ENCODE data around the gene HCST.
"Not testable (repeated sequence)": the region's sequence is repeated elsewhere in the genome, so short reads cannot be mapped to it uniquely, and the experiment has no call there.

HCST gene

DNA sequence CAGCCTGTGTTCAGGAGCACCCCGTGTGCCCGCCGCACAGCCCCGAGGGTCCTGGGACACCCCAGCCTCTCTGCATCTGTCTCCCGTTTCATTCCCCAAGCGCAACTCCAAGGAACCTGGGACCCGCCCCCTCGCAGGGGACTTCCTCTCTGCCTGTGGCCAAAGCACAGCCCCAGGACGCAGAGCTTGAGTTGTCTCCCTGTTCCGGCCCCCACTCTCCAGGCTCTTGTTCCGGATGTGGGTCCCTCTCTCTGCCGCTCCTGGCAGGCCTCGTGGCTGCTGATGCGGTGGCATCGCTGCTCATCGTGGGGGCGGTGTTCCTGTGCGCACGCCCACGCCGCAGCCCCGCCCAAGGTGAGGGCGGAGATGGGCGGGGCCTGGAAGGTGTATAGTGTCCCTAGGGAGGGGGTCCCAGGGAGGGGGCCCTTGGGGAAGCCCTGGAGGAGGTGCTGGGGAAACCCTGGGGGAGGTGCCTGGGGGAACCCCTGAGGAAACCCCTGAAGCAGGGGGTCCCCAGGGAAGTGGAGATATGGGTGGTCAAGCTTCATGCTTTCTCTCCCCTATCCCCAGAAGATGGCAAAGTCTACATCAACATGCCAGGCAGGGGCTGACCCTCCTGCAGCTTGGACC lies 1.3 kb downstream of the HCST start:
- DNase-seq (ENCODE audit: low read depth in 2 of 2, low spot score in 1 of 2): peak; percentile 80 to 89

DNA sequence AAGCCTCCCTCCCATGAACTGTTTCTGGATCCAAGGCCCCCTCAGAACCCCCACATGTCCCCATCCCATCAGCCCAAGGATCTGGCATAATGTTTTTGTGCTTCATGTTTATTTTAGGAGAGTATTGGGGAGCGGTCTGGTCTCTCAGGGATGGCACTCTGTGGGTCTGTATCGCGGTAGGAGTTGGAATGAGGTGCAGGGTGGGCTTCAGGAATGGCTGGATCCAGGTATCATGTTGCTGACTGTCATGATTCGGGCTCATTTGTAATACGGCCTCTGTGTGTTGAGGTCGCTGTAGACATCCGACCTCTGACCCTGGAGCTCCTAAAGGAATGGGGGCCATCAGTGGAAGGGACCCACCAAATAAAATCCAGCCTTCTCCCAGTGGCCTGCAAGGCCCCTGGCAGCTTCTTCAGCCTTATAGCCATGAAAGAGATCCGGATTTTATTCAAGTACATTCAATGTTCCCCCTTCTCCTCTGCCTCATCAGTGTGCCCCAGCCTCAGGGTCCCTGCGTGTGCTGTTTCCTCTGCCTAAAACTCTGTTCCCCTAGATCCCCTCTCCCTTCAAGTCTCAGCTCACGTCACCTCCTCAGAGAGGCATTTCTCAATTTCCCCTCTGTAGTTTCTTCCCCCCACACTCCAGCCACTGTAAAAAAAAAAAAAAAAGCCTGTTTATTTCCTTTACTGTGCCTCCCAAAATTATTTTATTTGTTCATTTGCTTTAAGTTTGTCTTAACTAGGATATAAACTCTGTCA lies 2.2 kb downstream of the HCST start:
- DNase-seq (ENCODE audit: low read depth in 2 of 2, low spot score in 1 of 2): no peak

DNA sequence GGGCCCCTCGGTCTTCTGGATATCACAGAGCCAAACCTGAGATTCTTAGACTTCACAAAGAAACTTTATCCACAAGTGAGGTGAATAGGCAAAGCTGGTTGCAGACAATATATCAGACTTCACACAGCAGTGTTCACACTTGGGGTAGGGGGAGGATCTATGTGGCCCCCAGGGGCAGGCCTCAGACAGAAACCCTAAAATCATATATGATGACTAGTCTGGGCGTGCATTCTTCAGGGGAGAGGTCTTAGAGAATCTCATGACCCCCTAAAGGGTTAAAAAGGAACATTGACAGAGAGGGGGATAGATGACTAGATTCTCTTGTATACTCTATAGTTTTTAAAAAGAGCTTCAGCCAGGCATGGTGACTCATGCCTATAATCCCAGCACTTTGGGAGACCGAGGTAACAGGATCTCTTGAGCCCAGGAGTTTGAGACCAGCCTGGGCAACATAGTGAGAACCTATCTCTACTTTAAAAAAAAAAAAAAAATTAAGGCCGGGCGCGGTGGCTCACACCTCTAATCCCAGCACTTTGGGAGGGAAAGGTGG lies 2.9 kb downstream of the HCST start:
- no peak for DNase-seq (ENCODE audit: low read depth in 2 of 2, low spot score in 1 of 2)

DNA sequence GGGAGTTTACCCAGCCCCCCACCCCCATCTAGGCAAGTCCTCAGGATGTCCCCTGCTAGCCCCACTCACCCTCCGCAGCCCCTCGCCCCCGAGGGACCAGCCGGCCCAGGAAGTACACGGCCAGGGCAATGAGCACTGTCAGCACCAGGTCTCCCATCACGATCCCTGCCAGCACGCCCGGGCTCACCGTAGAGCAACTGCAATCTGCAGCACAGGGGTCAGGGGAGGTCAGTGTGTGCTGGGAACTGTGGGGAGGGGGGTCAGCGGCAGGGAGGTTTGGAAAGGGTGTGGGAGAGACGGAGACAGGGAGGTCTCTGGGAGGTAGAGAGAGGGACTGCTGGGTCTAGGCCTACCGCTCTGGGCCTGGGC lies 5.0 kb downstream of the HCST start:
- no peak for DNase-seq (ENCODE audit: low read depth in 2 of 2, low spot score in 1 of 2)

DNA sequence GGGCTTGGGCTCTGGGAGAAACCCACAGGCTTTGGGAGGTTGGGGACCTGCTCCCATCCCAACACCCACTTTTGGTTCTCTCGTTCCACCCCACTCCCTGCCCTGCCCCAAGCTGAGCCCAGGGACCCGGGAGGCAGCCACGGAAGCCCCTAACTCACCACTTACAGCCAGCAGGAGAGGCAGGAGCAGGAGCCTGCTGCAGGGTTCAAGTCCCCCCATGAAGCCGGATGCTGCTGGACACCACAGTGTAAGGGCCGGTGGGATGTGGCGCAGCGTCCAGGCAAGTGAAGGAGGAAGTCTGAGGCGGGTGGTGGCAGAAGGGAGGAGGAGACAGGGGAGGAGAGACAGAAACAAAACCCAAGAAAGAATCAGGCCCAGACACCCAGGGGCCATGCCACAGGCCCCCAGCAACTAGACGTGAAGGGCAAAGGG lies 5.7 kb downstream of the HCST start, which contains the start of gene TYROBP:
TYROBP (minus strand) TSS at position 286 of the 432 bp plus-strand sequence; CDS start at position 219, 67 bp downstream.
- DNase-seq (ENCODE audit: low read depth in 2 of 2, low spot score in 1 of 2): no peak

DNA sequence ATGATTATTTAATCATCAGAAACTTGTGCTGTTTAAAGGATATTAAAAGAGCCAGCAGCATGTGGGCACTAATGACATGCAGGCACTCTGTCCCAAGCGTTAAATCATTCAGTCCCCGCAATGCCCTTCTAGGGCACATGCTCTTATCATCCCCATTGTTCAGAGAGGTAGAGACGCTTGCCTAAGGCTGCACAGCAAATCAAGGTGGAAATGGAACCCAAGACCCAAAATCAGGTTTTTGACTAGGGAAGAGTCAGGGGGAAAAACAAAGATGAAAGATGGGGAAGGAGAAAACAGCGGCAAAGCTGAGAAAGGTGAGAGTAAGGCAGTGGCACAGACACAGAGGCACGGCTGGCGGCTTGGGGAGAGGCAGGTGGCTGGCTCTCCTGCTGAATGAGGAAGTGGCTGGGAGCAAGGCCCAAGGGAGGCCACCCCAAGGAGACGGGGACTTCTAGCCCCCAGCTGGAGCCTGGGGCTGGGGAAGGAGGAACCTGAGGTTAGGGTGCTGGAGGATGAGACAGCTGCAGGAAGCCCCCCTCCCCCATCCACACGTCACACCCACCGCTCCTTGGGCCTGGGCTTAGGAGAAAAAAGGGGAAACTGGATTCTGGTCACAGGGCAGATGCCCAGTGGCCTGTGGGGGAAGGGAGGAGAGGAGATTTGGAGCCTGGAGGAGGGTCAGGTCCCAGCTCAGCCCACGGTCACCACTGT lies 6.8 kb downstream of the HCST start:
- DNase-seq (ENCODE audit: low read depth in 2 of 2, low spot score in 1 of 2): no peak

DNA sequence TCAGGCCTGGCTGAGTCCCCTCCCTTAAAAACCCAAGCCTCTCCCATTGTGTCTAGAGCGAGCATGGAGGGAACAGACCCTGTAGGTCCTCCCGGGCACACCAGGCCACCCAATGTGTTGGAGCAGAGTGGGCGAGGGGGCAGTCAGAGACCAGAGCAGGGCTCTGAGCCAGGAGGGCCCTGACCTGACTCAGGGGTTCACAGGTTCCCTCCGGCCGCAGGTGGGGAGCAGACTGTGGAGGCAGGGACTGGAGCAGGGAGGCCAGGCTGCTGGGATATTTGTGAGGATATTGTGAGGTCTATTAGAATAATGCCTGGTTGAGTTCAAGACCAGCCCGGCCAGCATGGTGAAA lies 7.3 kb downstream of the HCST start:
- DNase-seq (ENCODE audit: low read depth in 2 of 2, low spot score in 1 of 2): no peak

DNA sequence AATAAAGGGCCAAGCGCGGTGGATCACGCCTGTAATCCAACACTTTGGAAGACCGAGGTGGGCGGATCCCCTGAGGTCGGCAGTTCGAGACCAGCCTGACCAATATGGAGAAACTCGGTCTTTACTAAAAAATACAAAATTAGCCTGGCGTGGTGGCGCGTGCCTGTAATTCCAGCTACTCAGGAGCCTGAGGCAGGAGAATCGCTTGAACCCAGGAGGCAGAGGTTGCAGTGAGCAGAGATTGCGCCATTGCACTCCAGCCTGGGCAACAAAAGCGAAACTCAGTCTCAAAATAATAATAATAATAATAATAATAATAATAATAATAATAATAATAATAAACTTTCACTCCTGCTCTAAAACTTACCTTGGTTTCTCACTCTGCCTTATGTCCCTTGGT lies 8.0 kb downstream of the HCST start:
- not testable (repeated sequence) for DNase-seq (ENCODE audit: low read depth in 2 of 2, low spot score in 1 of 2)

DNA sequence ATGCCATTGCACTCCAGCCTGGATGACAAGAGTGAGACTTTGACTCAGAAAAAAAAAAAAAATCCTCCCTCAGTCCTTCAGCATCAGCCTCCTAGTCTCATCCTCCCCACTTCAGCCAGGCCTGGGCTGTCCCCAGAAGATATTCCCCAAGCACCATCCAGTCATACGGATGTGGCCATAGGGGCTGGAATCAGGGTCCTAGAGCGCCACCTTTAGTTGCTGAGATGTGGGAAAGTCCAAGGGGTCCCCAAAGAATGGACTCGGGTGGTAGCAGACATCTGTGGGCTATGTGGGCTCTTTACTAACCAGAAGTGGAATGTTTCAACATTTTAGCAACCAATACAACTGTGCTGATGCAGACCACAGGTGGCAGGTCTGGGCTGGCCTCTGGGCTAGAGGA lies 8.8 kb downstream of the HCST start:
- no peak for DNase-seq (ENCODE audit: low read depth in 2 of 2, low spot score in 1 of 2)

DNA sequence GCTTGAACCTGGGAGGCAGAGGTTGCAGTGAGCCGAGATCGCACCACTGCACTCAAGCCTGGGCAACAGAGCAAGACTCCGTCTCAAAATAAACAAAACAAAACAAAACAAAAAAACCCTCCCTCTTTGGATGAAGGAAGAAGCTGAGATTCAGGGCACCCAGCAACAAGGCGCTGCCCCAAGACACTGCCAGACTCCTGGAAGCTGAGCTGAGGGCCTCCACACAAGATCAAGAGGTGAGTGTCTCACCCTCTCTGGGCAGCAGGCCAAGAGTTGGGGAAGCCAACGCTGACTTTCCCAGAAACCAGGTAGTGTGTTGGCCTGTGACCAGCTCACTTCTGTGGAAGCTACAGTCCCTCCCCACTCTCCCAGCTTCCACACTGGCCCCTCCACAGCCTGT lies 9.5 kb downstream of the HCST start:
- no peak for DNase-seq (ENCODE audit: low read depth in 2 of 2, low spot score in 1 of 2)

DNA sequence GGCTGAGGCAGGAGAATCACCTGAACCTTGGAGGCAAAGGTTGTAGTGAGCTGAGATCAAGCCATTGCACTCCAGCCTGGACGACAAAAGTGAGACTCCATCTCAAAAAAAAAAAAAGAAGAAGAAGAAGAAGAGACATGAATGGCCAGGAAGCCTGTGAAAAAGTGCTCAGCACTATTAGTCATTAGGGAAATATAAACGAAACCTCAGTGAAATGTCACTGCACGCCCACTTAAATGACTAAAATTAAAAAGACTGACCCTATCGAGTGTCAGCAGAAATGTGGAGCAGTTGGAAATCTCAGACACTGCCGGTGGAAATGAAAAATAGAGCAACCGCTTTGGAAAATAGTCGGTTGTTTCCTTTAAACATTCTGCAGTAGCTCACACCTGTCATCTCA lies 11.3 kb downstream of the HCST start:
- DNase-seq (ENCODE audit: low read depth in 2 of 2, low spot score in 1 of 2): no peak

DNA sequence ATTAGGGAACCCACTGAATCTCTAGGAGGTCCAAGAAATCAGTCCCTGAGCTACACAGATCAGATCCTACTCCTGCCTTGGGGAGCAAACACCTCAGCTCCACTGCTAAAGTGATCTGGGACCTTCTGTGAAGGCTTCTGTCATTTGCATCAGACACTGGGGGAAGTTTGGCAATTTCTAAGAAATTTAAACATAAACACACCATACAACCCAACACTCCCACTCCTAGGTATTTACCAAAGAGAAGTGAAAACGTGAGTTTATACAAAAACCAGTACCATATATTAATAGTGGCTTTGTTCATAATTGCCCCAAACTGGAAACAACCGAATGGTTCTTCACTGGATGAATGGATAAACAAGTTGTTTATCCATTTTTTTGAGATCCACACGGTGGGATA lies 13.1 kb downstream of the HCST start:
- DNase-seq (ENCODE audit: low read depth in 2 of 2, low spot score in 1 of 2): no peak

DNA sequence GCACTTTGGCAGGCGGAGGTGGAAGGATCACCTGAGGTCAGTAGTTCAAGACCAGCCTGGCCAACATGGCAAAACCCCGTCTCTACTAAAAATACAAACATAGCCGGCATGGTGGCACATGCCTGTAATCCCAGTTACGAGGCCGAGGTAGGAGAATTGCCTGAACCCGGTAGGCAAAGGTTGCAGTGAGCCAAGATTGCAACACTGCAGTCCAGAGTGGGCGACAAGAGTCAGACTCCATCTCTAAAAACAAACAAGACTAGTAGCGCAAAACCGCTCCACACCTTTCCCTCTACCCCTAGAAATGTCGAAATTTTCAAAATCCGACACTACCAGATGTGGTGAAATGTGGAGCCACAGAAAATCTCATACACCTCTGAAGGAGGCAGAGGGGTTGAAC lies 17.0 kb downstream of the HCST start:
- DNase-seq (ENCODE audit: low read depth in 2 of 2, low spot score in 1 of 2): no peak

DNA sequence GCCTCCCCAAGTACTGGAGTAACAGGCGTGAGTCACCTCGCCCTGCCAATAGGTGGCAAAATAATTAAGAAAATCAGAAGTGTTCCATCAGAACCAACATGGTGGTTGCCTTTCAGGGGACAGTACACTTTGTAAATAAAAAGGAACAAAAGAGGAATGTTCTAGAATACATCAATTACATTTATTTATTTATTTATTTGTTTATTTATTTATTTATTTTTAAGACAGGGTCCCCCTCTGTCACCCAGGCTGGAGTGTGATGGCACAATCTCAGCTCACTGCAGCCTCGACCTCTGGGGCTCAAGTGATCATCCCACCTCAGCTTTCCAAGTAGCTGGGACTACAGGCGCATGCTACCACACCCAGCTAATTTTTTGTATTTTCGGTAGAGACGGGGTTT lies 18.7 kb downstream of the HCST start:
- DNase-seq (ENCODE audit: low read depth in 2 of 2, low spot score in 1 of 2): no peak

DNA sequence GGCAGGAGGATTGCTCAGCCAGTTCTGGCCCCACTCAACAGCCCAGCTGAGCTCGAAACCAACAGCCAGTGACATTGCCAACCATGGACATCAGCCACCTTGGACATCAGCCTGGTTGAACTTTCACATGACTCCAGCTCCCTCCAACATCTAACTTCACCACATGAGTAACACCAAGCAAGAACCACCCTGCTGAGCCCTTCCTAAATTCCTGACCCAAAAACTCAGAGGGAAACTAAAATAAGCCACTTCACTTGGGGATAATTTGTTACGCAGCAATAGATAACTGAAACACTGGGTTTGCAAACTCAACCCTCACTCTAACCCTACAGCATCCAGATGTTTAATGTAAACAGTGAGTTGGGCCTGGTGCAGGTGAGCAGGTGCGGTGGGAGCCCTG lies 23.2 kb downstream of the HCST start:
- DNase-seq (ENCODE audit: low read depth in 2 of 2, low spot score in 1 of 2): no peak

DNA sequence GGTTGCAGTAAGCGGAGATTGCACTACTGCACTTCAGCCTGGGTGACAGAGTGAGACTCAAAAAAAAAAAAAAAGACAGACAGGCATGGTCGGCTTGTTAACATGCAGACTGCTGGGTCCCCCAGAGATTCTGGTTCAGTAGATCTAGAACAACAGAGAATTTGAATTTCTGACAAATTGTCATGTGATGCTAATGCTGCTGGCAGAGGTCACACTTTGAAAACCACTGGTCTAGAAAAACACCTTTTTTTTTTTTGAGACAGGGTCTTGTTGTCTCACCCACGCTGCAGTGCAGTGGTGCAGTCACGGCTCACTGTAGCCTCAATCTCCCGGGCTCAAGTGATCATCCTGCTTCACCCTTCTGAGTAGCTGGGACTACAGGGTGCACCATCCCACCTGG lies 26.2 kb downstream of the HCST start:
- DNase-seq (ENCODE audit: low read depth in 2 of 2, low spot score in 1 of 2): no peak

DNA sequence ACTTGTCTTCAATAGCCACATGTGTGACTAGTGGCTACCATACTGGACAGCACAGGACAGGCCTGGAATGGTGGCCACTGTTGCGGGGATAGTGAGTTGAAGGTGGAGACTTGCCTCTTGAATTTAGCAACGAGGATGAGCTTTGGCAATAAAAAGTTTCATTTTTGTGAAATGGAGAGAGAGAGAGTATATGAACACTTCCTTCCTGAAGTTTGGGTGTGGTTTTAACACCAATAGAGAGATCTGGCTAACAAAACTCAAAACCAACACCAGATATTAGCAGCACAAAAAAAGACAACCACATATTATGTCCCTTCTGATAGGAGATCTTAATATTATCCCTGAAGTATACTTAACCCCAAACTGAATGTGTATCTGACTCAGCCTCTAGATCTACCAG lies 27.5 kb downstream of the HCST start:
- DNase-seq (ENCODE audit: low read depth in 2 of 2, low spot score in 1 of 2): no peak

DNA sequence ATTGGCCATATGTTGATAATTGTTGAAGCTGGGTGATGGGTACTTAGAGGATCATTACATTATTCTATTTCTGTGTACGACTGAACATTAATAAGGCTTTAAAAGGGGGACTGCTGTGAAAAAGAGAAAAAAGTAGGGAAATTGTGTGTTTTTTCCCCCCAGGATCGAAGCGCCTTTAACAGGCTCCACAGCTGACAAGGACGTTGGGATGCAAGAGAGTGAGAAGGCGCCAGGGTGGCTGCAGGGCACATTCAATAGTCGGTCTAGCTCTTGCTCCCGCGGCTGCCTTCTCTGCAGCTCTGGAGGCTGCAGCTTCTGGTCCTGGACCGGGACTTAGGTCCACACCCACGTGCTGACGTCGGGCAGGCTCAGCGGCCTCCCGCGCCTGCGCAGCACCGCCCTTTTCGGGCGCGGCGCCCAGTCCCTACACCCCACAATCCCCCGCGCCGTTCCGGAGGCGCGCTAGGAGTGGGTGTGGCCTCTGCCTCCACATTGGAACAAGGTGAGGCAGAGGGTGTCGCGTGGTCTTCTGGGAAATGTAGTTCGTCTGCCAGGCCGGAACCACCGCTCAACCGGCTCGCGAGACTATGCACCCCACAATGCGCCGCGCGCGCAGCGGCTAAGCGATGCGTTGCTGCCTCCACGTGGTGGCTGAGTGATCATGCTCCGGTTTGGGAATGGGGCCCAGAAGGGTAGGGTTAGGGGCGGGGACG lies 29.0 kb downstream of the HCST start:
- peak; percentile 96 to 99 for DNase-seq (ENCODE audit: low read depth in 2 of 2, low spot score in 1 of 2)

DNA sequence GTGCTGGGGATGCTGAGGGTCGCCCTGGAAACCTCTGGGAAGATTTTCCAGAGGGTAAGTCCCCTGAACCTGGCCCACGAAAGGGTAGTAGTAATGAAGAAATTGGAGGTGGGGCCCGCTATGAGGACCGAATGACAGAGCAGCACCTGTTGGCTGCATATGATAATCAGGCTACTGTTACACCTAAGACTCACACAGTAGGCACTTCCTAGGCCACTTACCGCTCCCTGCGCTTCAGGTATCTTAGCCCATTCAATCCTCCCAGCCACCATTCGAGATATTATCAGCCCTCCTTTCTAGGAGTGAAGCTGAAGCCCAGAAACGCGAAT lies 29.5 kb downstream of the HCST start:
- no peak for DNase-seq (ENCODE audit: low read depth in 2 of 2, low spot score in 1 of 2)

DNA sequence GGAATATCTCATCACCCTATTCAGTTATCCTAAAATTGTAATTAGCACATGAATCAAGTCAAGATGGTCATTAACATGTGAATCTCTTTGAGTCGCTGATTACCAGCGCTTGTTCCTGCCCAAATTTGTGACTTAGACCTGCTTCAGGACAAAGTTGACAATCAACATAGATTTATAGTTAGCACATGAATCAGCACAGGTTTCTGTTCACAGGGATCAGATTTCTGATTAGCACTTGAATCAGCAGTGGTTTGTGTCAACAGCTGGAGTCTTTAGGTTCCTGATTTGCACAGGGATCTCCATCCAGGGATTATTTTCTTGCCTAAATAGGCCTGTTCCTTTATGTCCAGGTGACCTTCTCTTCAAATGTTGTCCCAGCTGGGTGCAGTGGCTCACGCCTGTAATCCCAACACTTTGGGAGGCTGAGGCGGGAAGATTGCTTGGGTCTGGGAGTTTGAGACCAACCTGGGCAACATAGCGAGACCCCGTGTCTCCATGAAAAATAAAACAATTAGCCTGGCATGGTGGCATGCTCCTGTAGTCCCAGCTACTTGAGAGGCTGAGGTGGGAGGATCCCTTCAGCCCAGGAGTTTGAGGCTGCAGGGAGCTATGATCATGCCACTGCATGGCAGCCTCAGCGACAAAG lies 30.1 kb downstream of the HCST start:
- DNase-seq (ENCODE audit: low read depth in 2 of 2, low spot score in 1 of 2): no peak
